ENCODE data around the gene SPTY2D1. TPM values are rescaled to one million over a fixed set of nuclear protein-coding genes. Genes with fewer than 3 reads are reported as not detected.
A peak's percentile ranks its signal among the peaks of the same experiment; 100 is the strongest.

Gene SPTY2D1
- total and polyA plus RNA-seq, 4 donors = 3.0 to 11.8 (median 7.3) TPM

DNA sequence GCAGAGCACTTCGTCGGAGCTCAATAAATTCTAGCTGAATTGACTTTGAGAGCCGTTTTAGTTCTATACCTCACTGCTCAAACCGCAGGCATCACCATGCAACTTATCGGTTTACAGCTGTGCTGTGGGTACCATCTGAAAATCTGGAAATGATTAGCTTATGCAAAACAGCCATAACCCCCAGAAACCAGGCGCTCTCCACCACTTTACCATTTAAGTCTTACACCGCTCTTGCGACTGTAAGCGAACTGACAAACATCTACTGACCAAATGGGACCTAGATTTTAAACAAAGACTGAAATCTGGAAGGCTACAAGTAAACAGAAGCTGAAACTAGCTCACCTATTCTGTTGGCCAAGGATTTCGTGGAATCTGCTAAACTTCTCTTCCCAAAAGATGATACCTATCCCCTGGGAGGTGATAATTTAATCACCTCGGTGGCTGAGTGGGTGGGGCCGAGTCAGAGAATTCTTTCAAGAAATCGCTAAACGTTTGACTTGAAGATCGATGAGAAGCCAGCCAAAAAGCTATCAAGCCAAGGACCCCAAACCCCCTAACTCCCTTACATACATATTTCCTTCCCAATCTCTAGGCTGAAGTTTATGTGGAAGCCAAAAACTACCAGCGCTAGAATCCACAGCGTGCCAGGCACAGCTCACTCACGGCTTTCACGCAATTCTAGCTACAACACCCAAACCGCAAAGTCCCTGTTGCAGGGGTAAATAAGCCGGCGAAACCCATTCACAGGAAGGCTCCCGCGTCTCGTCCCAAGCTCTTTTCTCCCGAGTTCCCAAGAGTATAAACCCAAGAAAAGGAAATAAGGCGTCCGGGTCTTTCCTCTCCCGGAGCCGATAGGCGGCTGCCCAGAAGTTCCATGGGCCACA, 644 bp downstream of the SPTY2D1 start:
- H3K9ac ChIP-seq (ENCODE audit: low read depth in 1 of 2, low read length in 2 of 2) = peak overlapping the region; percentile 56 to 92
- H3K4me1 ChIP-seq (ENCODE audit: control insufficient read depth in 4 of 4, insufficient read depth in 4 of 4, low read length in 3 of 4) = peaks cover 9 to 16% (median 13%) of the 10 kb centered on the region in 4 donors
- H3K27ac ChIP-seq (ENCODE audit: low read depth in 1 of 2, low read length in 2 of 2) = peak overlapping the region; percentile 77 to 88
- H3K36me3 ChIP-seq (ENCODE audit: control insufficient read depth in 4 of 4, insufficient read depth in 3 of 4, low read depth in 1 of 4, low read length in 3 of 4) = no peaks in the 10 kb centered on the region
- H3K4me3 ChIP-seq (ENCODE audit: low read depth in 1 of 3, low read length in 3 of 3) = peak overlapping the region; percentile 78 to 94 (median 88)
- no peaks in the 10 kb centered on the region for H3K9me3 ChIP-seq (ENCODE audit: control insufficient read depth in 4 of 4, low read length in 3 of 4)
- 8% methylated on average over 31 of the region's 31 CpGs for WGBS
- no peak for DNase-seq (ENCODE audit: low spot score)
- TF ChIP-seq MAX (IDR thresholded peaks at IDR 0.05) = no peak
- TF ChIP-seq FOXA2 (IDR thresholded peaks at IDR 0.05) = no peak
- no peak for TF ChIP-seq SP1 (IDR thresholded peaks at IDR 0.05)
- TF ChIP-seq NR2F2 (IDR thresholded peaks at IDR 0.05) = no peak
- no peak for TF ChIP-seq RAD21 (IDR thresholded peaks at IDR 0.05)
- no peak for TF ChIP-seq HNF4A (conservative IDR thresholded peaks at IDR 0.05)
- no peak for TF ChIP-seq ZBTB33 (IDR thresholded peaks at IDR 0.05)
- no peak for TF ChIP-seq TAF1 (conservative IDR thresholded peaks at IDR 0.05)
- TF ChIP-seq JUND (IDR thresholded peaks at IDR 0.05) = no peak
- no peak for TF ChIP-seq RXRA (IDR thresholded peaks at IDR 0.05)
- no peak for TF ChIP-seq HNF4G (IDR thresholded peaks at IDR 0.05)
- no peaks in the 10 kb centered on the region for H3K27me3 ChIP-seq (ENCODE audit: control insufficient read depth in 4 of 4, insufficient read depth in 4 of 4, low read length in 3 of 4)

DNA sequence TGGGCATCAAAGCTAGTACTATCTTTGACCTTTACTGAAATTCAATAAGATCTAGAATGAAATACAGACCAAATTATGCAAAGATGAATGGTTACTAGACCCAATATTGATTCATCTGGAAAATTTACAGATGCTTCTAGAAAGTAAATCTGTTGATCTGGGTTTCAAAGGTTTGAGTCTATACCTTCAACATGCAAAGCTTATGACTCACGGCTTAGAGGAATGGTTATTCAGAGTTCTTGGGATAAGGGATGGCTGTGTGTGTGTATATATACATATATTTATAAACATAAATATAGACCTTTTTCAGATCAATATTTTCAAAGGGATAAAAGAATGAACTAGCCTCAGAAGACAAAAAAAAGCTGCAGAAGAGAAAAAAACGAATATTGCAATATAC, 1.3 kb downstream of the SPTY2D1 start:
- Histone ChIP-seq H3K4me3 (ENCODE audit: low read depth in 1 of 3, low read length in 3 of 3) (peak overlapping the region; percentile 78 to 94 (median 88)), H3K27ac (ENCODE audit: low read depth in 1 of 2, low read length in 2 of 2) (no peak overlapping the region), H3K9me3 (ENCODE audit: control insufficient read depth in 4 of 4, low read length in 3 of 4) (no peaks in the 10 kb centered on the region), H3K27me3 (ENCODE audit: control insufficient read depth in 4 of 4, insufficient read depth in 4 of 4, low read length in 3 of 4) (no peaks in the 10 kb centered on the region), H3K4me1 (ENCODE audit: control insufficient read depth in 4 of 4, insufficient read depth in 4 of 4, low read length in 3 of 4) (peaks cover 9 to 16% (median 13%) of the 10 kb centered on the region in 4 donors), H3K9ac (ENCODE audit: low read depth in 1 of 2, low read length in 2 of 2) (peak overlapping the region in 1 of 2 donors; percentile 56), H3K36me3 (ENCODE audit: control insufficient read depth in 4 of 4, insufficient read depth in 3 of 4, low read depth in 1 of 4, low read length in 3 of 4) (no peaks in the 10 kb centered on the region)
- WGBS = 52% methylated on average over 2 of the region's 2 CpGs
- DNase-seq (ENCODE audit: low spot score) = no peak
- TF ChIP-seq FOXA2 (IDR thresholded peaks at IDR 0.05) = no peak
- no peak for TF ChIP-seq CTCF (IDR thresholded peaks at IDR 0.05; ENCODE audit: low read depth, low read length, missing input control)
- no peak for TF ChIP-seq FOXA1 (IDR thresholded peaks at IDR 0.05)
- TF ChIP-seq GABPA (IDR thresholded peaks at IDR 0.05 in 1 of 2, conservative IDR thresholded peaks at IDR 0.05 in 1 of 2) = no peak
- TF ChIP-seq REST (IDR thresholded peaks at IDR 0.05) = no peak
- TF ChIP-seq ZBTB33 (IDR thresholded peaks at IDR 0.05) = no peak
- no peak for TF ChIP-seq EGR1 (IDR thresholded peaks at IDR 0.05; ENCODE audit: low read depth in 2 of 2)
- no peak for TF ChIP-seq HNF4G (IDR thresholded peaks at IDR 0.05)
- TF ChIP-seq, protein P1, sequence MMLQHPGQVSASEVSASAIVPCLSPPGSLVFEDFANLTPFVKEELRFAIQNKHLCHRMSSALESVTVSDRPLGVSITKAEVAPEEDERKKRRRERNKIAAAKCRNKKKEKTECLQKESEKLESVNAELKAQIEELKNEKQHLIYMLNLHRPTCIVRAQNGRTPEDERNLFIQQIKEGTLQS (IDR thresholded peaks at IDR 0.05) = no peak
- TF ChIP-seq JUND (IDR thresholded peaks at IDR 0.05) = no peak
- no peak for TF ChIP-seq RXRA (IDR thresholded peaks at IDR 0.05)
- no peak for TF ChIP-seq NR2F2 (IDR thresholded peaks at IDR 0.05)
- TF ChIP-seq MAX (IDR thresholded peaks at IDR 0.05) = no peak
- TF ChIP-seq TAF1 (conservative IDR thresholded peaks at IDR 0.05) = no peak
- no peak for TF ChIP-seq SP1 (IDR thresholded peaks at IDR 0.05)
- TF ChIP-seq YY1 (IDR thresholded peaks at IDR 0.05) = no peak
- TF ChIP-seq RAD21 (IDR thresholded peaks at IDR 0.05) = no peak
- TF ChIP-seq HNF4A (conservative IDR thresholded peaks at IDR 0.05) = no peak
